ENCODE data around the gene ZNF649. TPM values are rescaled to one million over a fixed set of nuclear protein-coding genes. Genes with fewer than 3 reads are reported as not detected.

The ZNF649 gene
- 10 to 100 TPM; 10.5 to 14.6 (median 12.1) TPM for total RNA-seq
- 1 to 10 TPM; 2.3 to 5.1 (median 2.4) TPM for polyA plus RNA-seq

GRCh38 chr19:51904331-51905165 lies at the start of gene ZNF649:
TSS of gene ZNF649 (minus strand) at chr19:51905017. CDS start at chr19:51900107, 4,910 bp downstream.
- H3K27ac ChIP-seq: peak within 1 kb of the TSS; percentile 82 to 89 (median 87)
- H3K27me3 ChIP-seq: peaks cover 0 to 21% (median 0%) of the 10 kb centered on the region in 3 donors
- H3K4me1 ChIP-seq: peaks cover 0 to 15% (median 12%) of the 10 kb centered on the region in 4 donors
- H3K9me3 ChIP-seq: peaks cover 0 to 29% (median 2%) of the 10 kb centered on the region in 4 donors
- DNase-seq: peak; percentile 84
- 0 to 1% methylated on average over 43 of the region's 43 CpGs for WGBS, 2 donors
- H3K4me3 ChIP-seq: peak within 1 kb of the TSS; percentile 62 to 82 (median 74)
- intact Hi-C loops (cut with DNase I): loop anchor here (2.0 to 5.0 kb wide), 2 partner anchors 16 to 83 kb away; partner anchors contain the start of gene ZNF350
- TF ChIP-seq EP300 (IDR thresholded peaks at IDR 0.05) (no peak), POLR2A (IDR thresholded peaks at IDR 0.05) (peak in 1 of 2 donors; percentile 24), POLR2AphosphoS5 (IDR thresholded peaks at IDR 0.05) (peak in 3 of 4 donors; percentile 54 to 74 (median 63))
- peaks cover 0 to 15% (median 6%) of the 10 kb centered on the region in 4 donors for H3K36me3 ChIP-seq

GRCh38 chr19:51948975-51949374 lies 44.2 kb upstream of the ZNF649 start:
- peak overlapping the region in 2 of 4 donors; percentile 4 to 36 for H3K4me3 ChIP-seq
- H3K27me3 ChIP-seq: no peaks in the 10 kb centered on the region
- no peak for DNase-seq
- no peak for TF ChIP-seq CTCF (IDR thresholded peaks at IDR 0.05)
- peaks cover 13 to 25% (median 17%) of the 10 kb centered on the region in 4 donors for H3K36me3 ChIP-seq
- H3K4me1 ChIP-seq: no peaks in the 10 kb centered on the region
- intact Hi-C loops (cut with DNase I): no loop called here
- H3K27ac ChIP-seq: peak overlapping the region in 1 of 4 donors; percentile 41
- WGBS, 2 donors: 23 to 58% methylated on average over 25 of the region's 25 CpGs
- H3K9me3 ChIP-seq: peaks cover 34 to 62% (median 49%) of the 10 kb centered on the region in 4 donors

- H3K36me3 ChIP-seq: peaks cover 37 to 49% (median 40%) of the 10 kb centered on the region in 4 donors
- intact Hi-C loops (cut with DNase I): no loop called here
- peaks cover 57 to 86% (median 66%) of the 10 kb centered on the region in 4 donors for H3K9me3 ChIP-seq
- WGBS, 2 donors: 89 to 90% methylated on average over 1 of the region's 1 CpG
- no peak for TF ChIP-seq EP300 (IDR thresholded peaks at IDR 0.05)
- TF ChIP-seq POLR2AphosphoS5 (IDR thresholded peaks at IDR 0.05): no peak
- TF ChIP-seq CTCF (IDR thresholded peaks at IDR 0.05): no peak
- TF ChIP-seq POLR2A (IDR thresholded peaks at IDR 0.05): no peak
- H3K27me3 ChIP-seq: no peaks in the 10 kb centered on the region
- no peak for DNase-seq
- H3K4me3 ChIP-seq: no peak overlapping the region
- H3K4me1 ChIP-seq: no peaks in the 10 kb centered on the region
- H3K27ac ChIP-seq: no peak overlapping the region
These were observed 41.8 kb upstream of the ZNF649 start for GRCh38 chr19:51946602-51947001.

GRCh38 chr19:51944798-51945552 lies 40.2 kb upstream of the ZNF649 start:
- peaks cover 62 to 96% (median 73%) of the 10 kb centered on the region in 4 donors for H3K9me3 ChIP-seq
- no peak for TF ChIP-seq CTCF (IDR thresholded peaks at IDR 0.05)
- H3K4me3 ChIP-seq: no peak overlapping the region
- peaks cover 51 to 65% (median 57%) of the 10 kb centered on the region in 4 donors for H3K36me3 ChIP-seq
- H3K4me1 ChIP-seq: no peaks in the 10 kb centered on the region
- intact Hi-C loops (cut with DNase I): no loop called here
- 93% methylated on average over 7 of the region's 7 CpGs for WGBS, 2 donors
- no peaks in the 10 kb centered on the region for H3K27me3 ChIP-seq
- no peak for DNase-seq
- H3K27ac ChIP-seq: no peak overlapping the region

- DNase-seq: no peak
- H3K36me3 ChIP-seq: peaks cover 82 to 100% (median 91%) of the 10 kb centered on the region in 4 donors
- TF ChIP-seq POLR2AphosphoS5 (IDR thresholded peaks at IDR 0.05): no peak
- no peak for TF ChIP-seq CTCF (IDR thresholded peaks at IDR 0.05)
- TF ChIP-seq POLR2A (IDR thresholded peaks at IDR 0.05): no peak
- TF ChIP-seq EP300 (IDR thresholded peaks at IDR 0.05): no peak
- no peak overlapping the region for H3K4me3 ChIP-seq
- H3K4me1 ChIP-seq: no peaks in the 10 kb centered on the region
- peaks cover 30 to 73% (median 38%) of the 10 kb centered on the region in 4 donors for H3K9me3 ChIP-seq
- 99% methylated on average over 2 of the region's 2 CpGs for WGBS, 2 donors
- no peak overlapping the region for H3K27ac ChIP-seq
- intact Hi-C loops (cut with DNase I): no loop called here
- H3K27me3 ChIP-seq: no peaks in the 10 kb centered on the region
These were observed 34.1 kb upstream of the ZNF649 start for GRCh38 chr19:51938936-51939335.
